Measurements from ENCODE around the gene SEC14L1. TPM values are rescaled to one million over a fixed set of nuclear protein-coding genes. Genes with fewer than 3 reads are reported as not detected.

The SEC14L1 gene
- total RNA-seq, 1 experiment from 2014 or later = 58.6 TPM

GRCh38 chr17:77128896-77129567 lies 11.7 kb upstream of the SEC14L1 start:
- TF ChIP-seq CTCF (conservative IDR thresholded peaks at IDR 0.05) = no peak
- no peak overlapping the region for H3T11ph ChIP-seq (ENCODE audit: low read length)
- no peak overlapping the region for H4K8ac ChIP-seq (replicated peaks; ENCODE audit: insufficient read length, low read depth, low read length)

More at GRCh38 chr17:77128896-77129567, 11.7 kb upstream of the SEC14L1 start:
- Mint-ChIP-seq H3K4me1 (peaks cover 3 to 4% of the 10 kb centered on the region in 2 experiments), H3K27me3 (ENCODE audit: low read depth) (no peaks in the 10 kb centered on the region; the same call in 1 of the 2 replicates), H3K4me3 (no peak overlapping the region), H3K9me3 (no peaks in the 10 kb centered on the region), H3K36me3 (ENCODE audit: insufficient read depth in 1 of 3, low read depth in 3 of 3) (no peaks in the 10 kb centered on the region), H3K27ac (no peak overlapping the region; a peak in 1 of 7 replicates)
- Histone ChIP-seq H3K79me2 (ENCODE audit: insufficient read depth, low read length) (no peaks in the 10 kb centered on the region), H2AK5ac (ENCODE audit: insufficient read length, low read length) (no peak overlapping the region), H4K20me1 (ENCODE audit: control insufficient read depth, insufficient read depth, insufficient read length) (no peaks in the 10 kb centered on the region), H2BK15ac (ENCODE audit: low read depth, low read length) (no peak overlapping the region), H3K27me3 (ENCODE audit: insufficient read depth, low read length) (no peaks in the 10 kb centered on the region), H3K56ac (ENCODE audit: insufficient read length, low read depth, low read length) (no peak overlapping the region), H3K4ac (ENCODE audit: low read depth, low read length) (no peak overlapping the region), H2BK5ac (ENCODE audit: insufficient read length, low read length) (no peak overlapping the region), H3K9ac (ENCODE audit: extremely low read depth, insufficient read length, low read length) (no peak overlapping the region), H2AFZ (ENCODE audit: low read length) (no peak overlapping the region), H3K27ac (ENCODE audit: insufficient read length, low read depth, low read length) (no peak overlapping the region), H2BK120ac (ENCODE audit: low read depth, low read length, poor library complexity, severe bottlenecking) (no peak overlapping the region), H3K9me3 (ENCODE audit: control insufficient read depth, low read depth, low read length) (no peaks in the 10 kb centered on the region), H3K18ac (ENCODE audit: insufficient read length, low read depth, low read length) (no peak overlapping the region), H4K5ac (ENCODE audit: insufficient read length, low read depth, low read length) (no peak overlapping the region), H3K23me2 (ENCODE audit: insufficient read length, low read depth, low read length, poor library complexity, severe bottlenecking) (no peaks in the 10 kb centered on the region), H2BK12ac (ENCODE audit: insufficient read length, low read depth, low read length) (no peak overlapping the region), H3K4me1 (ENCODE audit: insufficient read depth, low read length) (no peaks in the 10 kb centered on the region), H3K14ac (ENCODE audit: insufficient read depth, low read length) (no peak overlapping the region), H3K79me1 (ENCODE audit: insufficient read depth, low read depth, low read length, poor library complexity, severe bottlenecking) (no peaks in the 10 kb centered on the region), H3K4me2 (ENCODE audit: insufficient read depth, insufficient read length, low read length) (no peak overlapping the region), H4K91ac (ENCODE audit: insufficient read length, low read depth, low read length) (no peak overlapping the region), H2BK20ac (ENCODE audit: low read depth, low read length, poor library complexity, severe bottlenecking) (no peak overlapping the region), H3K23ac (ENCODE audit: insufficient read length, low read depth, low read length) (no peak overlapping the region)
- DNase-seq = no peak
- WGBS (ENCODE audit: extremely low coverage, insufficient read length, low lambda C conversion rate) = no CpG with 5 or more reads among the region's 10 CpGs
